HK-2 (cell line): ENCODE results near the gene AGO3.
"Not testable (repeated sequence)": the region's sequence is repeated elsewhere in the genome, so short reads cannot be mapped to it uniquely, and the experiment has no call there.

Experiments used
- DNase-seq: peaks from one replicate; pipeline ENCODE4 v3.0.0-alpha.2; 2018; ENCODE audit not compliant: unreplicated experiment

AGO3 gene

GRCh38 chr1:35930593-35931445 lies at the start of gene AGO3:
Gene AGO3 (plus strand): TSS chr1:35931105. CDS start chr1:35931427, 322 bp downstream.
- peak; percentile 81 for DNase-seq

GRCh38 chr1:35881850-35882273 lies 49.0 kb upstream of the AGO3 start:
- no peak for DNase-seq

GRCh38 chr1:35882586-35882944 lies 48.3 kb upstream of the AGO3 start:
- no peak for DNase-seq

- DNase-seq: peak; percentile 95
These were observed 47.8 kb upstream of the AGO3 start, which contains the start of gene AGO1 for GRCh38 chr1:35882945-35883634. Gene AGO1 (plus strand): TSS chr1:35883209. CDS start chr1:35883422, 213 bp downstream.

- peak; percentile 17 for DNase-seq
These were observed 47.2 kb upstream of the AGO3 start for GRCh38 chr1:35883635-35884101.

GRCh38 chr1:35884934-35885333 lies 46.0 kb upstream of the AGO3 start:
- DNase-seq: no peak

- no peak for DNase-seq
These were observed 44.8 kb upstream of the AGO3 start for GRCh38 chr1:35885961-35886558.

- no peak for DNase-seq
These were observed 44.1 kb upstream of the AGO3 start for GRCh38 chr1:35886577-35887431.

- DNase-seq: no peak
These were observed 43.4 kb upstream of the AGO3 start for GRCh38 chr1:35887508-35887907.

GRCh38 chr1:35888255-35888654 lies 42.6 kb upstream of the AGO3 start:
- no peak for DNase-seq

- DNase-seq: not testable (repeated sequence)
These were observed 41.9 kb upstream of the AGO3 start for GRCh38 chr1:35888981-35889380.

- DNase-seq: no peak
These were observed 37.6 kb upstream of the AGO3 start for GRCh38 chr1:35893051-35893879.

- peak; percentile 23 for DNase-seq
These were observed 36.7 kb upstream of the AGO3 start for GRCh38 chr1:35894183-35894582.

- no peak for DNase-seq
These were observed 36.2 kb upstream of the AGO3 start for GRCh38 chr1:35894656-35895055.

- no peak for DNase-seq
These were observed 31.0 kb upstream of the AGO3 start for GRCh38 chr1:35899941-35900340.

GRCh38 chr1:35901235-35901634 lies 29.7 kb upstream of the AGO3 start:
- DNase-seq: no peak

GRCh38 chr1:35902671-35903070 lies 28.2 kb upstream of the AGO3 start:
- no peak for DNase-seq

GRCh38 chr1:35914717-35915116 lies 16.2 kb upstream of the AGO3 start:
- DNase-seq: no peak

- no peak for DNase-seq
These were observed 15.2 kb upstream of the AGO3 start for GRCh38 chr1:35915693-35916092.

GRCh38 chr1:35923791-35924221 lies 7.1 kb upstream of the AGO3 start:
- no peak for DNase-seq

- DNase-seq: no peak
These were observed 6.1 kb upstream of the AGO3 start for GRCh38 chr1:35924838-35925237.
